GM12878 (cell line): ENCODE results near the gene NAA11.

ENCODE experiments used
- CBX5 ChIP-seq: sonication (generic); IDR thresholded peaks from 2 replicates; pipeline ENCODE4 v1.6.1; 2016; ENCODE audit warnings: low read depth, moderate library complexity, mild to moderate bottlenecking, inconsistent platforms
- ELK1 ChIP-seq: IDR thresholded peaks from 2 replicates; pipeline ENCODE4 v1.6.1; 2012; ENCODE audit warnings: low read depth, low read length, improper control_type of control experiment
- POLR2AphosphoS5 ChIP-seq: IDR thresholded peaks from 2 replicates; pipeline ENCODE4 v1.6.1; 2011; ENCODE audit warnings: mild to moderate bottlenecking, low read length, inconsistent platforms
- RELA ChIP-seq: fragments of 450-650 bp; IDR thresholded peaks from 2 replicates; pipeline ENCODE4 v1.8.0; 2014; ENCODE audit warnings: borderline replicate concordance; ENCODE audit not compliant: partially characterized antibody
- ZNF274 ChIP-seq: IDR thresholded peaks from one replicate; pipeline ENCODE4 v1.8.0; 2011; ENCODE audit not compliant: insufficient read length, insufficient read depth

DNA sequence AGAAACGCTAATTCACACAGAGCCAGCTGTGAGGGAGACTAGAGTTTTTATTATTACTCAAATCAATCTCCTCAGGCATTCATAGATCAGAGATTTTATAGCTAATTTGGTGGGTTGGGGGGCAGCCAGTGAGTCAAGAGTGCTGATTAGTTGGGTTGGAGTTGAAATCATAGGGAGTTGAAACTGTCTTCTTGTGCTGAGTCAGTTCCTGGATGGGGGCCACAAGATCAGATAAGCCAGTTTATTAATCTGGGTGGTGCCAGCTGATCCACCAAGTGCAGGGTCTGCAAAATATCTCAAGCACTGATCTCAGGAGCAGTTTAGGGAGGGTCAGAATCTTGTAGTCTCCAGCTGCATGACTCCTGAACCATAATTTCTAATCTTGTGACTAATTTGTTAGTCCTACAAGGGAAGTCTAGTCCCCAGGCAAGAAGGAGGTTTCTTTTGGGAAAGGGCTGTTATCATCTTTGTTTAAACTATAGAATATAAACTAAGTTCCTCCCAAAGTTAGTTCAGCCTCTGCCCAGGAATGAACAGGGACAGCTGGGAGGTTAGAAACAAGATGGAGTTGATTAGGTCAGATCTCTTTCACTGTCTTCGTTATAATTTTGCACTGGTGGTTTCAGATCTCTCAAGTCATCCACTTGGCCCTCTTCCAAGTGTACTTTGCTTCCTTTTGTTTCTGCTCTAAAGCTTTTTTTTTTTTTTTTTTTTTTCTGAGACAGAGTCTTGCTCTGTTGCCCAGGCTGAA lies 5.4 kb upstream of the NAA11 start:
- TF ChIP-seq RELA, result no peak
- no peak for TF ChIP-seq ZNF274
- no peak for TF ChIP-seq CBX5
- no peak for TF ChIP-seq POLR2AphosphoS5
- TF ChIP-seq ELK1, result no peak
